Head of caudate nucleus (tissue), 42 donors: ENCODE results near the gene MYO16.
A peak's percentile ranks its signal among the peaks of the same experiment; 100 is the strongest.

Experiments used
- DNase-seq, 42 donors: peaks; one replicate each; pipeline versions ENCODE4 v3.0.0 to v3.0.0-alpha.2; 2020 to 2021; ENCODE audit warnings: mixed read lengths in 7 of 42
- intact Hi-C: fragments of 100-400 bp; cut with DNase I; formaldehyde crosslinking; loops from one replicate; pipeline ENCODE4 v1.15.0; 2022

Gene MYO16

DNA sequence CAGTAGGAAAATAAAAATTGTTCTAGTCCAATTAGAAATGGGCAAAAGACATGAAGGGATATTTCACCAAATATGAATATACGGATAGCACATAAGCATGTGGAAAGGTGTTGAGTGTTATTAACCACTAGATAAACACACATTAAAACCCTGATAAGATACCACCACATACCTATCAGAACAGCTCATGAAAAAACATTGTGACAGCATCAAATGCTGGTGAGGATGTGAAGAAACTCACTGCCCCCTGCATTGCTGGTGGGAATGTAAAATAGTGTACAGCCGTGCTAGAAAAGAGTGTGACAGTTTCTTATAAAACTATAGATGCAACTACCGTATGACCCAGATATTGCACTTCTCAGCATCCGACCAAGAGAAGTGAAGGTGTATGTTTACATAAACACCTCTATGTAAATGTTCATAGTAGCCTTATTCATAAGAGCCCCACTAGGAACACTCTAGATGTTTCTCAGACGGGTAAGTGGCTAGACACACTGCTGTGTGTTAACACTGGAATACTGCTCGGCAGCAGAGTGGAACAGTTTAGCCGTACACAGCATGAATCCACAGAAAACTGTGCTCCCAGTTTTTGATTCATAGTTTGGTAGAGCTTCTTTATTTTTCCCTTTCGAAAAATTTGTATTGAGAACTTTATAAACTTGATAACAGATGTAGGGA lies 321.1 kb downstream of the MYO16 start:
- no peak for DNase-seq
- intact Hi-C loops, result no loop called here

- intact Hi-C loops, result no loop called here
- no peak for DNase-seq
Measured at GRCh38 chr13:108955741-108956140, 326.3 kb downstream of the MYO16 start.

GRCh38 chr13:108957369-108958012 lies 328.1 kb downstream of the MYO16 start:
- DNase-seq, result no peak
- intact Hi-C loops, result no loop called here

GRCh38 chr13:108958013-108958376 lies 328.6 kb downstream of the MYO16 start:
- DNase-seq, result no peak
- intact Hi-C loops, result no loop called here

DNA sequence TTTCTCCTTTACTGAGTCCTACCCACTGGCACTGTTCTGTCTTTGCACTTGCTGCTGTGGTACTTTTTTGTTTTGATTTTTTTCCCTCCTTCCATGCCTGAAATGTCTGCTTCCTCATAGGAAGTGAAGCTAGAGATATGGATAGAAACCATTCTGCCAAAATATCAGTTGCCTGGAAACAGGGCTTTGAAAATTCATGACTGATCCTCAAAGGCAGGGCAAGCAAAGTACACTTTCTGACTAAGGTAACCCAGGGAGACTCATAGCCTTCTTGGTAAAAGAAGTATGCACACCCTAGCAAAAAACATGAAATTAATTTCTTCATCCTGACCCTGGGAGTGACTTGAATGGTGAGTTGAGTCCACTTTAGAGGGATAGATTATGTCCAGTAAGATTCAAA lies 329.8 kb downstream of the MYO16 start:
- intact Hi-C loops, result no loop called here
- no peak for DNase-seq

GRCh38 chr13:108960006-108960405 lies 330.6 kb downstream of the MYO16 start:
- intact Hi-C loops, result loop anchor here (5.0 kb wide), 1 partner anchor 827 kb away; the partner anchor contains the start of gene IRS2
- no peak for DNase-seq

DNA sequence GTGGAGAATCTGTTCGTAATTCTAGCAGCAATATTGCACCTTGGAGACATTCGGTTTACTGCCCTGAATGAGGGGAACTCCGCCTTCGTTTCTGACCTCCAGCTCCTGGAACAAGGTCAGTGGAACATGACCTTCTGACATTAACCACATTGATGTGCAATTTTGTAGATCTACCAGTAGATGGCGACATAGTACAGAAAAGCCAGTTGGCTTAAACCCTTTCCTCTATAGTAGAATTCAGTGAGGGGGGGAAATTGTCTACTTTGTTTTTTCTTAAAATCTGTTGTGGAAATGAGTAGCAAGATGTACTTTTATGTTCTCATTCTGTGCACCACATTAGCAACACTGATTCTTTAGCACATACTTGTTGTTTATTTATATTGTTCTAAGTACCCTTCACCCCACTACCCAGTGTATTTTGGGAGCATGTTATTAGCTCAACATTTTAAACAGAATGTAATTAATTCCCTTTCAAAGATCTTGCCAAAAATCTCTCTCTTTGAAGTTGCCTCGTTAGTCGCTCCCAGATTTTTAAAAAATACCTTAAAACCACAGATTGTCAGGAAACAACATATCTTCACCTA lies 332.2 kb downstream of the MYO16 start:
- peak in 4 of 42 donors; percentile 12 to 71 (median 26) for DNase-seq
- intact Hi-C loops, result loop anchor here (5.0 kb wide), 1 partner anchor 826 kb away; the partner anchor contains the start of gene IRS2

DNA sequence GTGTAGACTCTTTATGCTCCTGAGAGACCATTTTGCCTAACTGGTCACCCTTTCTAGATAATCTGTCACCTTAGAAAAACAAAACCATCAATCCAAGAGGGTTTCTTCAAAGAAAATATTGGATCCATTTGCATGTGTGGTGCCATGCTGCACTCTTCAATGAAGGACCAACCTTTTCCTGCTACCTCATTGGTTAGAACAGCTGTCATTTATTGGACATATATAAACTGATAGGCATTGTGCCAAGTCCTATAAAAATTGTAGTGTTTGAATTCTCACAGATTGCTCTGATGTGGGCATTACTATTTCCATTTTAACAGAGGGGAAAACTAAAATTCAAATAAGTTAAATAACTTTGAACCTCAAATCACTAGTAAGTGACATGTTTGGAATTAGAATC lies 333.2 kb downstream of the MYO16 start:
- no peak for DNase-seq
- intact Hi-C loops, result loop anchor here (5.0 kb wide), 1 partner anchor 825 kb away; the partner anchor contains the start of gene IRS2

GRCh38 chr13:108963276-108963810 lies 333.9 kb downstream of the MYO16 start:
- no peak for DNase-seq
- intact Hi-C loops, result loop anchor here (5.0 kb wide), 1 partner anchor 824 kb away; the partner anchor contains the start of gene IRS2

DNA sequence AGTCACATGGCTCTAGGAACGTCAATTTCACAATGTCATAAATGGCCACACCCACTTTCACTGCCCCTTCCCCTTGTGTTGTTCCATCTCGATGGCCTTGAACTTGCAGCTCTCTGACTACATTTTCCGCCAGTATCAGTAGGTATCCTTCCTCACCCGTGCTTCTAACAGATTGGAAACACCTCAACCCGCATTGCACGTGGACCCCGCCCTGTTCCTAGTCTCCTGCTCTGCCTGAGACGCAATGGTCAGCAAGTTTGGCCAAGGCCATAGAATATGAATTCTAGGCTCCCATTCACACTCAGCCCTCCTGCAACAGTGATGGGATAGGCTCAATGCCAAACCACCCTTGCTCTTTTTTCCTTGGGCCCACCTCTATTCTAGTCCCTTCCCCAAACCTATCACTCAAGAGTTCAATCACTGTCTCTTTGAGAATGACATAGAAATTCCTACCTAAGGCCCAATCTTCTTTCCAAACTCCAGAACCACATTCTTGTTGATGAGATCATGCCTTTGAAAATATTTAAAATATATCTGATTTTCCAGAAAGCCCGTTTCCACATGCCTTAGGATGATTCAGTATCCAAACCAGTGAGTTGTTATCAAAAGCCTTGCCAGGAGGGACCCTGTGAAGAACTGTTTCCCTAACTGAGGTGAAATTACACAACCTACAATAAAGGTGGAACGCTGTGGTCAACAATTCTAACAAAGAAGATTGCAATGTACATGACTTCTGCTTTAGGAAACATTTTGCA lies 334.6 kb downstream of the MYO16 start:
- intact Hi-C loops, result loop anchor here (5.0 kb wide), 1 partner anchor 823 kb away; the partner anchor contains the start of gene IRS2
- DNase-seq, result no peak

GRCh38 chr13:108964606-108965005 lies 335.2 kb downstream of the MYO16 start:
- DNase-seq, result no peak
- intact Hi-C loops, result loop anchor here (5.0 kb wide), 1 partner anchor 823 kb away; the partner anchor contains the start of gene IRS2

GRCh38 chr13:108967371-108967770 lies 338.0 kb downstream of the MYO16 start:
- no peak for DNase-seq
- intact Hi-C loops, result no loop called here

GRCh38 chr13:108968566-108968965 lies 339.2 kb downstream of the MYO16 start:
- intact Hi-C loops, result no loop called here

DNA sequence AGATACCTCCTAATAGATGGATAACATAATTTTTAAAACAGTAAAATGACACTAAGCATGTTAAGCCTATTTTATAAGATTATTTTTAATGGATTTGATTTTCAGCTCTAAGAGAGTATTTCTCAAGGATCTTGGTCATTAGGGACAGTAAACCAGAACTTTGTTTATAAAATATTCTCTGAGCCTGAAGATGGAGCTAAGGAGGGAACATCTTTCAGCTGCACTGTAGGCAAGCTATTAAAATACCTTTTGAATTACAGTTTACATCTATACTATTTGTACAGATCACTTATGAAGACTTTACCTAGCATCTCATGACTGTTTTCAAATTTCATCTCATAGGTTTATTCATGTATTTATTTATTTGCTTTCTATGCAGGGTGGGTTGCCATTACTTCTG lies 345.3 kb downstream of the MYO16 start:
- DNase-seq, result no peak
- intact Hi-C loops, result no loop called here

More at GRCh38 chr13:108968566-108968965, 339.2 kb downstream of the MYO16 start:
- DNase-seq, result no peak

GRCh38 chr13:108980237-108980636 lies 350.8 kb downstream of the MYO16 start:
- peak in 2 of 42 donors; percentile 10 to 32 for DNase-seq
- intact Hi-C loops, result no loop called here

DNA sequence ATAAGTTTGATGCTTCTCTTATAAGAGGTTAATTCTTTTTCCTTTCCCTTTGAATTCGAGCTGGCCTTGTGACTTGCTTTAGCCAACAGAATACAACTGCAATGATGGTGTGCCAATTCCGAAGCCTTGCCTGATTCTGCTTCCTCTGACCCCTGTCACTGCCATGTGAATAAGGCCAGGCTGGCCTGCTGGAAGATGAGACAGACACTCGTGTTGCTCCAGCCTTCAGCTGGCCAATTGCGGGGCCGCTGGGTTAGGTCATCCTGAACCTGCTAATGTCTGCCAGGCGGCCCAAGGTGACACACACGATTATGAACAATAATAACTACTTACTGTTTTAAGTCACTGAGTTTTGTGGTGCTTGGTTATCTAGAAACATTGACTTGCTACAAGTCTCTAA lies 352.0 kb downstream of the MYO16 start:
- DNase-seq, result peak in 1 of 42 donors; percentile 18

GRCh38 chr13:108983273-108983672 lies 353.9 kb downstream of the MYO16 start:
- intact Hi-C loops, result no loop called here
- DNase-seq, result no peak

More for the DNA sequence above, 352.0 kb downstream of the MYO16 start:
- intact Hi-C loops, result no loop called here

GRCh38 chr13:108984251-108984920 lies 355.0 kb downstream of the MYO16 start:
- no peak for DNase-seq
- intact Hi-C loops, result no loop called here

GRCh38 chr13:108985166-108985565 lies 355.8 kb downstream of the MYO16 start:
- intact Hi-C loops, result no loop called here

More at GRCh38 chr13:108985166-108985565, 355.8 kb downstream of the MYO16 start:
- DNase-seq, result no peak
